H1 (cell line): ENCODE measurements around the gene RPSA. TPM values are rescaled to one million over a fixed set of nuclear protein-coding genes. Genes with fewer than 3 reads are reported as not detected.

Source experiments
- EZH2 ChIP-seq: fragments of 200-600 bp; sonication (generic); IDR thresholded peaks from 2 replicates; pipeline ENCODE4 v1.7.1; 2012; ENCODE audit warnings: low read depth, mild to moderate bottlenecking, moderate library complexity, low read length, inconsistent platforms; ENCODE audit not compliant: severe bottlenecking
- SRF ChIP-seq: IDR thresholded peaks from 2 replicates; pipeline ENCODE4 v1.6.1; 2011; ENCODE audit warnings: mild to moderate bottlenecking, low read depth, low read length, moderate library complexity
- polyA plus RNA-seq, 7 experiments: library from polyadenylated mRNA; depleted of rRNA in 3 of 7; stranded (reverse) in 5 of 7; unstranded in 2 of 7; fragments of >200 nt in 5 of 7; fragments of 200-250 nt in 2 of 7; gene quantifications; 1 replicate in 5 of 7; 2 replicates in 1 of 7; 4 replicates in 1 of 7; pipeline versions ENCODE4 v1.2.1 to v1.2.3, GENCODE V29; 2011 to 2013; ENCODE audit warnings: missing spikeins in 2 of 7, mixed read lengths in 2 of 7
- small RNA-seq: library from polyadenylated mRNA; stranded (forward); fragments of <200 nt; extraction: miRNeasy Mini kit (QIAGEN cat#:217004); gene quantifications from one replicate; pipeline ENCODE3, GENCODE V24; 2013; ENCODE audit not compliant: insufficient read depth
- total RNA-seq: library from RNA; stranded (reverse); fragmentation: NEBNext Ultra II Directional; extraction: Animal tissue kit (Norgen Biotek cat#: 25700); gene quantifications from 2 replicates; pipeline ENCODE4 v1.2.1, GENCODE V29; 2021

The RPSA gene
- total and polyA plus RNA-seq, 2 of the 8 experiments (the other 6 are each of a cell fraction or from before 2014, with no cell fraction given), result 2,661 to 7,468 TPM

DNA sequence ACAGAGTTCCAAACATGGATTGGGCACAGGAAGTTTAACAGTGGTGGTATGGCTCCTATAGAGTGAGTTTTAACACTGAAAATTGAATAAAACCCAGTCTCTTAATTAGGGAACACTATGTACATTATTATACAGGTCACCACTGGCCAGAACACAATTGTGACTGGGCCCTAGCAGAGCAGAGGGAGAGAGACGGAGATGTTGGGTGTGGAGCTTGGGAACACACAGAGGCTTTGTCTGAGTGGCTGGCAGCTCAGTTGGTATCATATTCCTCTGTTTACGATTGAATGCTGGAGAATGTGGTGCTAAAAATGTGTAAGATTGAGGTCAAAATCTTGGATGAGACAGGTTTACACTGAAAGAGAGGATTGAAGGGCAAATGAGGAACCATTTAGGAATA, 54.2 kb downstream of the RPSA start (continued):
- TF ChIP-seq EZH2 (no peak), SRF (no peak)

Small RNA genes lying within 50 kb of the gene (small RNA-seq; reads per million reads assigned to genes)
- gene SNORA6 (not detected), gene SNORA62 (not detected)

Other genes with a start within 250 kb of the RPSA start
- gene XIRP1, start 214.1 kb upstream of the RPSA start, total RNA-seq, result not detected in 2 replicates
- not detected in 2 replicates for gene XIRP1, start 214.1 kb upstream of the RPSA start, polyA plus RNA-seq (2011; rRNA removed)
- gene CX3CR1, start 126.7 kb upstream of the RPSA start, total RNA-seq, result not detected in 2 replicates
- 0.08 TPM in 2 replicates for gene CX3CR1, start 126.7 kb upstream of the RPSA start, polyA plus RNA-seq (2011; rRNA removed)
- not detected in 2 replicates for gene CCR8, start 77.0 kb upstream of the RPSA start, total RNA-seq
- gene CCR8, start 77.0 kb upstream of the RPSA start, polyA plus RNA-seq (2011; rRNA removed), result 0.33 and 0.35 TPM in 2 replicates
- gene SLC25A38, start 23.4 kb upstream of the RPSA start, total RNA-seq, result 37.3 and 41.2 TPM in 2 replicates
- gene SLC25A38, start 23.4 kb upstream of the RPSA start, polyA plus RNA-seq (2011; rRNA removed), result 45.8 and 49.9 TPM in 2 replicates
- 0.10 and 0.50 TPM in 2 replicates for gene MOBP, start 61.0 kb downstream of the RPSA start, total RNA-seq
- gene MOBP, start 61.0 kb downstream of the RPSA start, polyA plus RNA-seq (2011; rRNA removed), result 0.06 and 0.24 TPM in 2 replicates